Measurements from ENCODE around the gene CTF1. TPM values are rescaled to one million over a fixed set of nuclear protein-coding genes. Genes with fewer than 3 reads are reported as not detected.
"Not testable (repeated sequence)": the region's sequence is repeated elsewhere in the genome, so short reads cannot be mapped to it uniquely, and the experiment has no call there.

The CTF1 gene
- total RNA-seq, 1 donor from 2014 or later: 0.59 TPM

DNA sequence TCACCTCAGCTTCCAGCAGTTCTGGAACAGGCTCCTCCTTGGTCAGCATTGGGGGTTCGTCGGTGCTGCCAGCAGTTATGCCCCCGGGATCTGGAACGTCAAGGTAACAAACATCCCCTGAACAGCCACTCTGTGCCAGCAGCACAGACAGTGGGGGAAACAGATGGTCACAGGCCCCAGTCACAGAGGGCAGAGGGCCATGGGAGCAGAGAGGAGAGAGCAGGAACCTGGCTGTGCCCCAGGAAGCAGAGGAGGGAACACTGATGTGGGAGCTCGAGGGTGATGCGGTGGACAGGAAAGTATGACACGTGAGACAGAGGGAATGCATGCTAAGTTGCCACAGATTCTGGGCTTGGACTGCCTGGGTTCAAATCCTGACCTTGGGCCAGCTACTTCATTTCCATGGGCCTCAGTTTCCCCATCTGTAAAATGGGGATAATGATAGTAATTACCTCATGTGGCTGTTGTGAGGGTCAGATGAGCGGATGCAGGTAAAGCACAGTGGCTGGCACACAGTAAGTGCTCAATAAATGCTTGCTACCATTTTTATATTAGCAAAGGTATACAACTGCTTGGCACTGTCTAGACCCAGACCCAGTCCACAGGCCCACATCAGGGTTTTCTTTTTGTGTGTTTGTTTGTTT lies 7.4 kb upstream of the CTF1 start:
- no peak for DNase-seq

GRCh38 chr16:30889721-30890120 lies 6.7 kb upstream of the CTF1 start:
- DNase-seq: no peak

- not testable (repeated sequence) for DNase-seq
Observed at GRCh38 chr16:30891043-30891823, 5.2 kb upstream of the CTF1 start.

GRCh38 chr16:30892670-30893416 lies 3.6 kb upstream of the CTF1 start:
- DNase-seq: no peak

DNA sequence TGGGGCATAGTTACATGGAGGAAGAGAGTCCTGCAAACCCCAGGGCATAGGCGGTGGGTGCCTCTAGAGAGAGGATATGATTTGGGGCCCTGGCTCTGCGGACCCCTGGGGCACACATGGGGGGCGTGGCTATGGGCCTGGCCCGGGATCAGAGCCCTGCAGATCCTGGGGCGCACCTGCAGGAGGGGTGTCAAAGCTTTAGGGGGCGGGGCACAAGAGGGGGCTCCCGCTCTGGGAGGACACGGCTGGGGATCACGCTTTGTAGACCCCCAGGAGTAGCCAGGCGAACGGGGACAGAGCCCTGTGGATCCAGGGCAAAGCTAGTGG lies 3.0 kb upstream of the CTF1 start:
- DNase-seq: no peak

DNA sequence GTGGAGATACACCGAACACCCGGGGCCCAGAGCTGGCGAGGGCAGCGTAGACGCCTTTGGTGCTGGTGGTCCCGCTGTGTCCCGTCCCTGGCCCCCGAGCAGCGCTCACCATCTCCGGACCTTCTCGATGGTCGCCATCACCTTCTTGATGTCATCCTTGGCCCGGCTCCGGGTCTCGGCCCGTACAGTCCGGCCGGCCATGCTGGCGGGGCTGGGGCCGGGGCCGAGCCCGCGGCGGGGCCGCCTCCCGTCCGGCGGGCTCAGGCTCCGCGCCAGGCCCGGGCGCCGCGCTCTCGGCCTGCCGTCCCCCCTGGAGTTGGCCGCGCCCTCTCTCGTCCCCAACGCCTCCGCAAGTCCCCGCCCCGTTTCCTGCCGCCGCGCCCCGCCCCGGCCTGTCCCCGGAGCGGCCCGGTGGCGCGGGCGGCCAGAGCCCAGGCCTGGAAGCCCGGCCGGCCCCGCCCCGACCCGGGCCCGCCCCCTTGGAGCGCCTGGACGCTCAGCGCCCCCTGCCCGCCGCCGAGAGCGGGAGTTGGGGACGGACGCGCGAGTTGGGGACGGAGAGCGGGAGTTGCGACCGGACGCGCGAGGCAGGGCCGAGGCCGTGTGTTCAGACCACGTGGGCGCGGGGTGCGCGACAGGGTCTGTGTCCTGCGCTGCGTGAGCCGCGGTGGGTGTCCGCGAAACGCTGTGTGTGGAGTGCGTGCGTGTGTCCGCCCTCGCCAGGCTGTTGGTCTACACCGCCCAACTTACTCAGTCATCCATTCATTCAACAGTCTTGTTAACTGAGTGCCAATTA lies 2.5 kb upstream of the CTF1 start, which contains the start of gene BCL7C:
Gene BCL7C (minus strand): TSS at position 334 of the 796 bp plus-strand sequence. CDS start 133 bp downstream, at position 201.
- DNase-seq: peak; percentile 63

DNA sequence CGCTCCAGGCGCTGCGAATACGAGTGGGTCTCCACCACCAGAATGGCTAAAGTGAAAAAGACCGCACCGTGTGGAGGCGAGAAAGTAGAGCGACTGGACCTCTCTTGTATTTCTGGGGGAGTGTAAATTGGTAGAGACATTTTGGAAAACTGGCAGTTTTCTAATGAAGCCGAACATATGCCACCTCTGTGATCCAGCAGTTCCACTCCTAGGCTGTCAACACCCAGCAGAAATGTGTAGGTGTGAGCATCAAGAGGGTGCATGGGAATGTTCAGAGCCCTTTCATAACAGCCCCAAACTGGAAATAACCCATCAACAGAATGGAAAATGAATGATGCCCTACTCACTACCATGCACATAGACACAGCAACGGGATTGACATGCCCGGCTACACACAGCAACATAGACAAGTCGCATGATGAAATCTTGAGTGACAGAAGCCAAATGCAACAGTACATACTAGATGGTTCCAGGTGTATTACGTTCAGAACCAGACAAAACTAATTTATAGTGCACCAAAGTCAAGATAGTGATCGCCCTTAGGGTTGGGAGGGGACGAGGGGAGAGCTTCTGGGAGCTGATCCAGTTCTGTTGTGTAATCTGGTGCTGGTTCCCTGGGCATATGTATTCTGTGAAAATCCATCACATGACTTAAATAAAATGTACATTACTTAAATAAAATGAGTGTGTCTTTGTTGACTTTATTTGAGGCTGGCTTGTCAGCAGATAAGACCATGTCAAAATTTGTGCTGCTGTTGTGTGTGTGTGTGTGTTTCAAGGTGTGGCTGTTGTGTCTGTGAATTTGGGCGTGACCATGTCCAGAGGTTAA lies 1.7 kb upstream of the CTF1 start:
- DNase-seq: no peak

GRCh38 chr16:30895627-30896260 lies 670 bp upstream of the CTF1 start:
- DNase-seq: peak; percentile 52

DNA sequence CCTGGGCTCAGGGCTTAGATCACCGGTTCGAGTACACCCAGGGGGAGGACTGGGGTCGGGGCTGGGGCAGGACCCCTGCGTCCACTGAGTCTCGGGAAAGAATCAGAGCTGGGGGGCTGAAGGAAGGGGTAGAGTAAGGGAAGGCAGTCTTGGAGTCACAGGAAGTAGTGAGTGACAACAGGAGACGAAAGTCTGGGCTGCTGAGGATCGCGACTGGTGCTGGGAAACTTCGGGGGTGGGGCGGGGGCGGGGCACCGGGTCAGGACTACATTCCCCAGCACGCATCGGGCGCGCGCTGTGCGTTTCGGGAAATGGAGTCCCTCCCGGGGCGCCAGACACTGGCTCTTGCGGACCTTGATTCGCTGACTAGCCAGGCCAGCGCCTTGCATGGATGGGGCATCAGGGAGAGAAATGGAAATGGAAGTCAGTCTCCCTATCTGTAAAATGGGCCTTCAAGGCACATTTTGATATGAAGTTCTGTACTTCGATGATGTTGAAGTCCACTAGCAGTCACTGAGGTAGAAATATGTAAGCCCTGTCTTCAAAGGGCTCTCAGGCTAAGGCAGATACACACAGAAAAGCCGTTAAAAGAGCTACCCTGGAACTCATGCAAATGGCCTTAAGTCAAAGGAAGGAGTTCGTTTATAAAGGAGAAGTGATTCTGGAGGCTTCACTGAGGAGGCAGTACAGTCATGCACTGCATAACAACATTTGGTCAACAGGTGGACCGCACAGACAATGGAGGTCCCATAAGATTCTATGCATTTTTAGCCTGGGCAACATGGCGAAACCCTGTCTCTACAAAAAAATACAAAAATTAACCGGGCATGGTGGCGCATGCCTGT lies 697 bp downstream of the CTF1 start:
- DNase-seq: peak; percentile 92

- DNase-seq: no peak
Observed at GRCh38 chr16:30899794-30900193, 3.4 kb downstream of the CTF1 start.

GRCh38 chr16:30900588-30900987 lies 4.2 kb downstream of the CTF1 start:
- no peak for DNase-seq

DNA sequence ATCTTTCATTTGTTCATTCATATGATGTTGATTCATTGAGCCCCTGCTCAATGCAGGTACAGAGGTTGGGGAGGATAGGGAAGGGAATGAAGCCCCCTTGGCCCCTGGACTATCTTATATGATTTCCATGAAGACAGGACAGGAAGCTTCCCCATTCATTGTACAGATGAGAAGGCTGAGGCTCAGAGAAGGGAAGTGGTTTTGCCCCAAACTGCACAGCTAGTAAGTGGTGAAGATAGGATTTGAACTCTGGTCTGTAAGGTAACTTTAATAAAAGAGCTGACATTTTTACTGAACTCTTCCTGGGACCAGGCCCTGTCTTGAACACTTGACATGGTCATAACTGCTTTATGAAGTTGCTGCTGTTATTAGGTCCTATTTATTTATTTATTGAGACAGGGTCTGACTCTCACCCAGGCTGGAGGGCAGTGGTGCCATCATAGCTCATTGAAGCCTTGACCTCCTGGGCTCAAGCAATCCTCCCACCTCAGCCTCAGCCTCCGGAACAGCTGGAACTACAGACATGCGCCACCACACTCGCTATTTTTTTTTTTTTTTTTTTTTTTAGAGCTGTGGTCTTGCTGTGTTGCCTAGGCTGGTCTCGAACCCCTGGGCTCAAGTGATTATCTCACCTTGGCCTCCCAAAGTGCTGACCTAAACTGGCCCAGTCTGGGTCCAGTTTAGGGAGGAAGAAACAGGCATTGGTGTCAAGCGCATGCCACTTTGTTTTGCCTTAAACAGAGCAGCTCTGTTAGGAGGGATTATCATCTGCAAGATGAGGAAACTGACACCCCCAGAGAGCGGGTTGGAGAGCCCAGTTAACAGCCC lies 5.0 kb downstream of the CTF1 start:
- DNase-seq: no peak

DNA sequence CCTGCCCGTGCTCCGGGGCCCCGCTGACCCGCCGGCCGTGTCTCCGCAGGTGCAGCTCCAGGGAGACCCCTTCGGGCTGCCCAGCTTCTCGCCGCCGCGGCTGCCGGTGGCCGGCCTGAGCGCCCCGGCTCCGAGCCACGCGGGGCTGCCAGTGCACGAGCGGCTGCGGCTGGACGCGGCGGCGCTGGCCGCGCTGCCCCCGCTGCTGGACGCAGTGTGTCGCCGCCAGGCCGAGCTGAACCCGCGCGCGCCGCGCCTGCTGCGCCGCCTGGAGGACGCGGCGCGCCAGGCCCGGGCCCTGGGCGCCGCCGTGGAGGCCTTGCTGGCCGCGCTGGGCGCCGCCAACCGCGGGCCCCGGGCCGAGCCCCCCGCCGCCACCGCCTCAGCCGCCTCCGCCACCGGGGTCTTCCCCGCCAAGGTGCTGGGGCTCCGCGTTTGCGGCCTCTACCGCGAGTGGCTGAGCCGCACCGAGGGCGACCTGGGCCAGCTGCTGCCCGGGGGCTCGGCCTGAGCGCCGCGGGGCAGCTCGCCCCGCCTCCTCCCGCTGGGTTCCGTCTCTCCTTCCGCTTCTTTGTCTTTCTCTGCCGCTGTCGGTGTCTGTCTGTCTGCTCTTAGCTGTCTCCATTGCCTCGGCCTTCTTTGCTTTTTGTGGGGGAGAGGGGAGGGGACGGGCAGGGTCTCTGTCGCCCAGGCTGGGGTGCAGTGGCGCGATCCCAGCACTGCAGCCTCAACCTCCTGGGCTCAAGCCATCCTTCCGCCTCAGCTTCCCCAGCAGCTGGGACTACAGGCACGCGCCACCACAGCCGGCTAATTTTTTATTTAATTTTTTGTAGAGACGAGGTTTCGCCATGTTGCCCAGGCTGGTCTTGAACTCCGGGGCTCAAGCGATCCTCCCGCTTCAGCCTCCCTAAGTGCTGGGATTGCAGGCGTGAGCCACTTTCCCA lies 5.9 kb downstream of the CTF1 start:
- DNase-seq: no peak

- DNase-seq: no peak
Observed at GRCh38 chr16:30903002-30903401, 6.6 kb downstream of the CTF1 start.

DNA sequence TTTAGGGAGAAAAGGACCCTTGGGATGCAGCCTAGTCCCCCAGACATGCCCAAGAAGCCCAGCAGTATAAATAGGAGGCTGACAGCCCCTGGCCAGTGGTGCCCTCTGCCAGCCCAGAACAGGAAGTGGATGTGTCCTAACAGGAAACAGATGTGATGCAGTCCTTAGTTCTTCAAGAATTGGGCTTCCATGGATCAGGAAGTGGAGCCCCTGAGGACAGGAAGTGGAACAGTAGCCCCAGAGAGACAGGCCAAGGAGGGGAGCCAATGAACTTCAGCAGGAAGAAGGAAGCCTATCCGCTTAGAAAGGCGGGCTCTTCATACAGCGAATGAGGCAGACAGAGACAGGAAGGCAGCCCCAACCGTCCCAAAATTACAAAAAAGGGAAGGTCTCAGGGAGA lies 7.2 kb downstream of the CTF1 start:
- peak; percentile 41 for DNase-seq

DNA sequence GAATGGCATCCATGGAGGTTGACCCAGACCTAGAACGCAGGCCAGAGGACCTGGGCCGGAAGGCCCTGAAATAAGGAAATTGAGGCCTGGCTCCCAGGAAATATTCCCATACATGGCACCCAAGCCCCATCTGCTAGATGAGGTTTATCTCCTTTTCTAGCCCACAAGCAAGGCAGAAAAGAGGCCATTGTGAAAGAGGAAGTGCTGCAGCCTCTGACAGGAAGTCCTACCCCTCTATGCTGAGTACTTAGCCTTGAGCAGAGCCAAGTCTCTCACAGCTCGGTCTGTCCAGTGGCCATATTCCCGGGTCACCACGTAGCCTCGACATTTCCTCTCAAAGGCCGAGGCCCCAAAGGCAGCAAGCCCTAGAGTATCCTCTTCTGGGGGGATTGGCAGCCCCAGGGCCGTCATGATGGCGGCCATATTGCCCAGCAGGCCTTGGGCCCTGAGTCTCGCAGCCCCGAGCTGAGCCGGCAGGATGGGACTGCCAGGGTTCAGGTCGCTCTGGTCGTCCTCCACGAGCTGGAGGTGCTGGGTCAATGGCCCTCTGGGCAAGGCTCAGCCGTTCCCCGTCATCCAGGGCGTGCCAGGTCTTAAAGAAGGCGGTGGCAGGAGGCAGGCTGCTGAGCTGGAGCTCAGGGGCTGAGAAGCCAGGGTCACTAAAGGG lies 7.8 kb downstream of the CTF1 start:
- DNase-seq: no peak

- DNase-seq: no peak
Observed at GRCh38 chr16:30907064-30907463, 10.7 kb downstream of the CTF1 start.

Data from skin of body (tissue), 2 donors.